Measurements from ENCODE around the gene FAM200A. TPM values are rescaled to one million over a fixed set of nuclear protein-coding genes. Genes with fewer than 3 reads are reported as not detected.
"Not testable (repeated sequence)": the region's sequence is repeated elsewhere in the genome, so short reads cannot be mapped to it uniquely, and the experiment has no call there.

Gene FAM200A
- total RNA-seq, 4 donors from 2014 or later, result 2.3 to 5.7 (median 3.8) TPM

DNA sequence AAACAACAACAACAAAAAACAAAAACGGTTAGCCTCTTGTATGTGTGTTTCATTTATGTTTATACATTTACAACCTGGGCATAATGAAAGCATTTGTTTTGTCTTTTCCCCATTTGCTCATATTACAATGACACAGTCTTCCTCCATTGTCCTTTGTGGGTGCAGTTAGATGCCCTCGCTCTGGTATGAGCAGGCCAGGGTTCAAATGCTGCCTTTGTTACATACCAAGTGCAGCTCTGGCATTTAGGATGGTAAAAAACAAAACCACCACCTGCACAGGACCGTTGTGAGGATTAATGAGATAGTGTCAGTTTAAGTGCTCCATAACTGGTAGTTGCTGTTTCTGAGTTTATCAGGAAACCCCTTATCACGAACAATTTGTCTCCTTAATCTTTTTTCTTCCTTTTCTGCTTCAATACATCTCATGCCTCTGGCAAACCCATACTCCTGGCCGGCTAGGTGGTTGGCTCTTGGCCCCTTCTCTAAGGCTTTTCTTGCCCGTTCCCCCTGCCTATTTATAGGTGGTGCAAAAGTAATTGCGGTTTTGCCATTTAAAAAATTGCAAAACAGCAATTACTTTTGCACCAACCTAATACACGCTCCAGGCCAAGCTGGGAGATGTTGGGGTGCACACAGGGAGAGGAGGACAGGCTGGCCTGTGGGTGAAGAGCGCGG is 27.5 kb upstream of the FAM200A start:
- Histone ChIP-seq H3K4me1 (peaks cover 26 to 27% of the 10 kb centered on the region in 2 donors), H3K36me3 (no peaks in the 10 kb centered on the region), H3K27me3 (no peaks in the 10 kb centered on the region), H3K9me3 (no peaks in the 10 kb centered on the region), H3K27ac (peak overlapping the region in 1 of 4 donors; percentile 53), H3K4me3 (peak overlapping the region; percentile 62 to 74 (median 70))
- DNase-seq (no peak), ATAC-seq (no peak)
- in situ Hi-C loops (cut with MboI; ENCODE audit: low sequenced_read_pairs in 4 of 4), result no loop called here
- no peak for TF ChIP-seq POLR2A (IDR thresholded peaks at IDR 0.05)
- TF ChIP-seq, protein P1, sequence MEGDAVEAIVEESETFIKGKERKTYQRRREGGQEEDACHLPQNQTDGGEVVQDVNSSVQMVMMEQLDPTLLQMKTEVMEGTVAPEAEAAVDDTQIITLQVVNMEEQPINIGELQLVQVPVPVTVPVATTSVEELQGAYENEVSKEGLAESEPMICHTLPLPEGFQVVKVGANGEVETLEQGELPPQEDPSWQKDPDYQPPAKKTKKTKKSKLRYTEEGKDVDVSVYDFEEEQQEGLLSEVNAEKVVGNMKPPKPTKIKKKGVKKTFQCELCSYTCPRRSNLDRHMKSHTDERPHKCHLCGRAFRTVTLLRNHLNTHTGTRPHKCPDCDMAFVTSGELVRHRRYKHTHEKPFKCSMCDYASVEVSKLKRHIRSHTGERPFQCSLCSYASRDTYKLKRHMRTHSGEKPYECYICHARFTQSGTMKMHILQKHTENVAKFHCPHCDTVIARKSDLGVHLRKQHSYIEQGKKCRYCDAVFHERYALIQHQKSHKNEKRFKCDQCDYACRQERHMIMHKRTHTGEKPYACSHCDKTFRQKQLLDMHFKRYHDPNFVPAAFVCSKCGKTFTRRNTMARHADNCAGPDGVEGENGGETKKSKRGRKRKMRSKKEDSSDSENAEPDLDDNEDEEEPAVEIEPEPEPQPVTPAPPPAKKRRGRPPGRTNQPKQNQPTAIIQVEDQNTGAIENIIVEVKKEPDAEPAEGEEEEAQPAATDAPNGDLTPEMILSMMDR (IDR thresholded peaks at IDR 0.05 in 4 of 5, conservative IDR thresholded peaks at IDR 0.05 in 1 of 5), result no peak
- intact Hi-C loops (cut with DNase I; ENCODE audit: low total_unique reads), result no loop called here

DNA sequence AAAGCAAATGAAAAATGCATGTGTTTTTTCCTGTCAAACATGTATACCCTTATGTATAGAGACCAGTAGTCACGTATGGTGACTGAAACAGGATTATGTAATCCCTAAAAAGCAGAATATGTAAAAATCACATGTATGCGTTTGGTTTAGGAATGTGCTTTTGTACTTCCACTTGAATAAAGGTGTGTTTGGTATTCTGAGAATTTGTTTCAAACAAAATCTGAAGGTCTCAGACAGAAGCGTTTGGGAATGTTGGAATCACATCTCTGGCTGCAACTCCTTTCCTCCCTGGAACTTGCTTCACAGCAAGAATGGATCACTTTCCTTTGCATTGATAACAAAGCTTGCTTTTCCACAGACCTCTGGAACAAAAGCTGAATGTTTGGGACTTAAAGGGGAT is 24.3 kb upstream of the FAM200A start:
- no peak overlapping the region for H3K4me3 ChIP-seq
- DNase-seq, result no peak
- peaks cover 26 to 27% of the 10 kb centered on the region in 2 donors for H3K4me1 ChIP-seq
- peak overlapping the region; percentile 72 to 81 (median 78) for H3K27ac ChIP-seq
- no peak for ATAC-seq
- H3K27me3 ChIP-seq, result no peaks in the 10 kb centered on the region
- TF ChIP-seq, protein P1 (IDR thresholded peaks at IDR 0.05 in 4 of 5, conservative IDR thresholded peaks at IDR 0.05 in 1 of 5), result no peak
- no peak for TF ChIP-seq POLR2A (IDR thresholded peaks at IDR 0.05)
- intact Hi-C loops (cut with DNase I; ENCODE audit: low total_unique reads) (loop anchor here (1.0 kb wide), 1 partner anchor 15 kb away; no protein-coding TSS in a partner anchor), in situ Hi-C loops (cut with MboI; ENCODE audit: low sequenced_read_pairs in 4 of 4) (no loop called here)
- peaks cover 0 to 8% of the 10 kb centered on the region in 2 donors for H3K36me3 ChIP-seq
- no peaks in the 10 kb centered on the region for H3K9me3 ChIP-seq

DNA sequence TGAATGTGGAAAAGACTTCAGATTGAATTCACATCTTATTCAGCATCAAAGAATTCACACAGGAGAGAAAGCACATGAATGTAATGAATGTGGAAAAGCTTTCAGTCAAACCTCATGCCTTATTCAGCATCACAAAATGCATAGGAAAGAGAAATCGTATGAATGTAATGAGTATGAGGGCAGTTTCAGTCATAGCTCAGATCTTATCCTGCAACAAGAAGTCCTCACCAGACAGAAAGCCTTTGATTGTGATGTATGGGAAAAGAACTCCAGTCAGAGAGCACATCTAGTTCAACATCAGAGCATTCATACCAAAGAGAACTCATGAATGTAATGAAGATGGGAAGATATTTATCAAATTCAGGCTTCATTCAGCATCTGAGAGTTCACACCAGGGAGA is 21.3 kb upstream of the FAM200A start:
- in situ Hi-C loops (cut with MboI; ENCODE audit: low sequenced_read_pairs in 4 of 4) (no loop called here), intact Hi-C loops (cut with DNase I; ENCODE audit: low total_unique reads) (no loop called here)
- Histone ChIP-seq H3K4me1 (peaks cover 14 to 16% of the 10 kb centered on the region in 2 donors), H3K27me3 (no peaks in the 10 kb centered on the region), H3K36me3 (peaks cover 0 to 34% of the 10 kb centered on the region in 2 donors), H3K27ac (no peak overlapping the region), H3K4me3 (no peak overlapping the region), H3K9me3 (no peaks in the 10 kb centered on the region)
- no peak for DNase-seq
- ATAC-seq, result no peak
- TF ChIP-seq POLR2A (IDR thresholded peaks at IDR 0.05), result no peak
- TF ChIP-seq, protein P1 (IDR thresholded peaks at IDR 0.05 in 4 of 5, conservative IDR thresholded peaks at IDR 0.05 in 1 of 5), result no peak

DNA sequence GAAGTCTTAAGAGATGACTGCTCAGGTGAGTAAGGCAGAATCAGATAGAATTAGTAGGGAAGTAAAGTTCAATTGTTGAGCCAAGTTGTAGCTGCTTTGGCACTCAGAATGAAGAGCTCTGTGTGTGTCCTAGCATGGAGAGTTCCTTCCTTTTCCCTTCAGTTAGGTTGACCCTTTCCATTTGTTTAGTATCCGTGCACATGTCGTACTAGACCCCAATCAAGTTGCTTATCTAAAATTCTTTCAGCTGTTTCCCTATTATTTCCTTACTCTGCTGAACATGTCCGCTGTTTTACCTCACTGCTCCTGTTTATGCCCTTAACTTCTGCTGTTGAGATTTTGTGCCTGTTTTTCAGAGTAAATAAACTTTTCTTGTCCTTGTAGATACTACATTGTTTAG is 19.9 kb upstream of the FAM200A start:
- TF ChIP-seq, protein P1 (IDR thresholded peaks at IDR 0.05 in 4 of 5, conservative IDR thresholded peaks at IDR 0.05 in 1 of 5), result no peak
- TF ChIP-seq POLR2A (IDR thresholded peaks at IDR 0.05), result no peak

DNA sequence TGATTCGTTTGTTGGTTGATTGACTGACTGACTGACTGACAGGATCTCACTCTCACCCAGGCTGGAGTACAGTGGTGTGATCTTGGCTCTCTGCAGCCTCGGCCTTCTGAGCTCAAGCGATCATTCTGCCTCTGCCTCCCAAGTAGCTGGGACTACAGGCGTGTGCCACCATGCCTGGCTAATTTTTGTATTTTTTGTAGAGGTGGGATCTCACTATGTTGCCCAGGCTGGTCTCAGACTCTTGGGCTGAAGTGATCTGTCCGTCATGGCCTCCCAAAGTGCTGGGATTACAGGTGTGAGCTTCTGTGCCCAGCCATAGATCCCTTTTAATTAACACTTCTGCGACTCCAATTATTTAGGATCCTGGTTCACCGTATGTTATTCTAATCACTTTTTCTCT is 16.9 kb upstream of the FAM200A start:
- H3K27ac ChIP-seq; H3K4me3 ChIP-seq; H3K9me3 ChIP-seq; intact Hi-C loops (cut with DNase I; ENCODE audit: low total_unique reads); DNase-seq; in situ Hi-C loops (cut with MboI; ENCODE audit: low sequenced_read_pairs in 4 of 4); H3K4me1 ChIP-seq; H3K27me3 ChIP-seq; ATAC-seq: not testable (repeated sequence)
- H3K36me3 ChIP-seq, result peaks cover 0 to 61% of the 10 kb centered on the region in 2 donors

More for the DNA sequence above, 19.9 kb upstream of the FAM200A start:
- DNase-seq (no peak), ATAC-seq (no peak)
- peaks cover 0 to 34% of the 10 kb centered on the region in 2 donors for H3K36me3 ChIP-seq
- no peaks in the 10 kb centered on the region for H3K27me3 ChIP-seq
- intact Hi-C loops (cut with DNase I; ENCODE audit: low total_unique reads), result no loop called here
- no peaks in the 10 kb centered on the region for H3K9me3 ChIP-seq
- in situ Hi-C loops (cut with MboI; ENCODE audit: low sequenced_read_pairs in 4 of 4), result no loop called here
- peaks cover 2 to 3% of the 10 kb centered on the region in 2 donors for H3K4me1 ChIP-seq
- H3K4me3 ChIP-seq, result no peak overlapping the region
- H3K27ac ChIP-seq, result no peak overlapping the region
